Loucy (cell line): Measurements from ENCODE around the gene RPGRIP1L.

Source experiments
- CTCF ChIP-seq: fragments of 200-600 bp; sonication (generic); conservative IDR thresholded peaks from 2 replicates; pipeline ENCODE4 v1.5.1; 2014; ENCODE audit warnings: mild to moderate bottlenecking, antibody characterized with exemption, low read length
- EZH2phosphoT487 ChIP-seq: fragments of 200-600 bp; IDR thresholded peaks from 2 replicates; pipeline ENCODE4 v1.6.1; 2018; ENCODE audit warnings: antibody characterized with exemption, mild to moderate bottlenecking, moderate library complexity, borderline replicate concordance

GRCh38 chr16:53561101-53561888 is 142.4 kb downstream of the RPGRIP1L start:
- TF ChIP-seq CTCF (no peak), EZH2phosphoT487 (no peak)
